GM23248 (cell line): ENCODE results near the gene NOXO1.

Experiments used
- EZH2 ChIP-seq: fragments of 200-600 bp; sonication (generic); IDR thresholded peaks from 2 replicates; pipeline ENCODE4 v1.6.1; 2018; ENCODE audit warnings: antibody characterized with exemption, mild to moderate bottlenecking; ENCODE audit not compliant: insufficient read depth, poor library complexity, severe bottlenecking
- EZH2phosphoT487 ChIP-seq: fragments of 200-600 bp; sonication (generic); IDR thresholded peaks from 2 replicates; pipeline ENCODE4 v1.6.1; 2018; ENCODE audit warnings: antibody characterized with exemption, moderate library complexity, mild to moderate bottlenecking, low read depth; ENCODE audit not compliant: insufficient read depth

GRCh38 chr16:2015947-2016208, 34.6 kb upstream of the NOXO1 start:
- no peak for TF ChIP-seq EZH2
- no peak for TF ChIP-seq EZH2phosphoT487
